ENCODE results near the gene COQ2.
"Not testable (repeated sequence)": the region's sequence is repeated elsewhere in the genome, so short reads cannot be mapped to it uniquely, and the experiment has no call there.

The COQ2 gene, protein sequence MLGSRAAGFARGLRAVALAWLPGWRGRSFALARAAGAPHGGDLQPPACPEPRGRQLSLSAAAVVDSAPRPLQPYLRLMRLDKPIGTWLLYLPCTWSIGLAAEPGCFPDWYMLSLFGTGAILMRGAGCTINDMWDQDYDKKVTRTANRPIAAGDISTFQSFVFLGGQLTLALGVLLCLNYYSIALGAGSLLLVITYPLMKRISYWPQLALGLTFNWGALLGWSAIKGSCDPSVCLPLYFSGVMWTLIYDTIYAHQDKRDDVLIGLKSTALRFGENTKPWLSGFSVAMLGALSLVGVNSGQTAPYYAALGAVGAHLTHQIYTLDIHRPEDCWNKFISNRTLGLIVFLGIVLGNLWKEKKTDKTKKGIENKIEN

DNA sequence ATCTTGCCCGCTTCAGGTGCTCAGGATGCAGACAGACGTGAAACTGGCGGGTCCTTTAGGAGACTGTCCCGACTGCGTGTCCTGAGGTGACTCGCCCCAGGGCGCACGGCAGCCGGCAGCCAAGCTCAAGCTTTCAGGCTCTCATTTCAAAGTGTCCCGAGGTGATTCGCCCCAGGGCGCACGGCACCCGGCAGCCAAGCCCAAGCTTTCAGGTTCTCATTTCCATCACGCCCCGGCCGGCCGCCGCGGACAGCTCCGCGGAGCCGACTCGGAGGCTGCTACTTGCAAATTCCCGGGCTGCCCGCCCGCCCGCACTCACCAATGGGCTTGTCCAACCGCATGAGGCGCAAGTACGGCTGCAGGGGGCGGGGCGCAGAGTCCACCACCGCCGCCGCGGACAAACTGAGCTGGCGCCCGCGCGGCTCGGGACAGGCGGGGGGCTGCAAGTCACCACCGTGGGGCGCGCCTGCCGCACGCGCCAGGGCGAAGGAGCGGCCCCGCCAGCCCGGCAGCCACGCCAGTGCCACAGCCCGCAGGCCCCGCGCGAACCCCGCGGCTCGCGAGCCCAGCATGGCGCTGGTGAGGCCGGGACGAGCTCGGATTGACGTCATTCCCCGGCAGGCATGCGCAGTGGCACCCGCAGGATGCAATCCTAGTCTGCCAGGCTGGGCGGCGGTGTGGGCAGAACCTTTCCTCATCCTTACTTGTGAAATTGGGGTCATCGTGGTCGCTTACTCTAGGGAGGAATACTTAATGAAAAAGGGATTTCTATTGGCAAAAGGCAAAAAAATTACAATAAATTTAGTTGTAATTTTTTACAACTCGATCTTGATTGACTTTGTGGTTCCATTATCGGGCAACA lies at the start of gene COQ2:
TSS of gene COQ2 (minus strand) at position 606 of the 862 bp plus-strand sequence. CDS start at position 572, 34 bp downstream.
- peak; percentile 90 to 97 for DNase-seq (ENCODE audit: low spot score in 2 of 2)
- Mint-ChIP-seq H3K4me1 (peaks cover 40% of the 10 kb centered on the region), H3K4me3 (peak within 1 kb of the TSS; percentile 92), H3K27ac (peak within 1 kb of the TSS; percentile 98), H3K36me3 (peaks cover 6% of the 10 kb centered on the region), H3K9me3 (no peaks in the 10 kb centered on the region)
- peak; percentile 94 for ATAC-seq

DNA sequence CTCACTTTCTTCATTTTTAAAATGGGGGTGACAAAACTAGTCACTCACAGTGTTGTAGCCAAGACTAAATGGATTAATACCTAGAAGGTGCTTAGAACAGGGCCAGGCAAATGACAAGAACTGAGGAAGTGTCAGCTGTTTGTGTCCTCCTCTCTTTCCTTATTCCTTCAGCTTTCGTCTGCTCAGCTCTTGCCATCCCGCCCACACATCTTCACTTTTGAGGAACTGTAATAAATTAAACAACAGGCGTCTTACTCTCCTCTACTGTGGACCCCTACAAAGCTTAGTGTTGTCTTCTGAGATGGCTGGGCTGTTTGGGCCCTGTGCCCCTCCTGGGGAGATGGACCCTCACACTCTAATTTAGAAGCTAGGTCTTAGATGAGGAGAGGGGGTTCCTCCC lies 47.4 kb upstream of the COQ2 start:
- no peaks in the 10 kb centered on the region for H3K9me3 Mint-ChIP-seq
- no peak for DNase-seq (ENCODE audit: low spot score in 2 of 2)
- no peak for ATAC-seq
- no peak overlapping the region for H3K4me3 Mint-ChIP-seq
- peaks cover 18% of the 10 kb centered on the region for H3K4me1 Mint-ChIP-seq
- peaks cover 4% of the 10 kb centered on the region for H3K36me3 Mint-ChIP-seq
- peak overlapping the region; percentile 12 for H3K27ac Mint-ChIP-seq

DNA sequence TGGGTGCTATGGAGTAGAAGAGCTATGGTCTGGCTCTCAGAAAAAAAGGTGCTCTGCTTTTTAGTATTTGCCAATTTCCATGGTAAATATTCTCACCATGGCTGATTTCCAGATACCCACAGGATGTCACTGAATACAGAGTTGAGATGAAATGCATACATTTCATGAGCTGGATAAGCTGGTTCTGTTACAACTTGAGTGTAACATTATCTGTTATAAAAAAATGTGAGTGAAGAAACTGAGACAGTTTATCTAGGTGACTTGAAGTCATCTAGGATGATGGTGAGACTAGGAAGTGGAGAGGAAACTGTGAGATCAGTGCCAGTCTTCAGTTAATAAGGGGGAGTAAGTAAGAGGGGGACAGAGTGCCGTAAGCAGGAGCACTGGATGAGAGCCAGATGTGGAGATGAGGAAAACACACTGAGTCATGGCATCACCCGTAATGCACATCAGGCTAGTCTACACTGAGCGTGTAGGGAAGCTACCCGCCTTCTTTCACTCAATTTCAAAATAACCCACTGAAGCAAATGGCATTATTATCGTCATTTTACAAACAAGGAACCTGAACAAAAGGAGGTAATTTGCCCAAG lies 45.0 kb upstream of the COQ2 start:
- no peak for DNase-seq (ENCODE audit: low spot score in 2 of 2)
- Mint-ChIP-seq H3K4me3 (no peak overlapping the region), H3K27ac (no peak overlapping the region), H3K4me1 (peaks cover 8% of the 10 kb centered on the region), H3K36me3 (peaks cover 4% of the 10 kb centered on the region), H3K9me3 (no peaks in the 10 kb centered on the region)
- no peak for ATAC-seq

DNA sequence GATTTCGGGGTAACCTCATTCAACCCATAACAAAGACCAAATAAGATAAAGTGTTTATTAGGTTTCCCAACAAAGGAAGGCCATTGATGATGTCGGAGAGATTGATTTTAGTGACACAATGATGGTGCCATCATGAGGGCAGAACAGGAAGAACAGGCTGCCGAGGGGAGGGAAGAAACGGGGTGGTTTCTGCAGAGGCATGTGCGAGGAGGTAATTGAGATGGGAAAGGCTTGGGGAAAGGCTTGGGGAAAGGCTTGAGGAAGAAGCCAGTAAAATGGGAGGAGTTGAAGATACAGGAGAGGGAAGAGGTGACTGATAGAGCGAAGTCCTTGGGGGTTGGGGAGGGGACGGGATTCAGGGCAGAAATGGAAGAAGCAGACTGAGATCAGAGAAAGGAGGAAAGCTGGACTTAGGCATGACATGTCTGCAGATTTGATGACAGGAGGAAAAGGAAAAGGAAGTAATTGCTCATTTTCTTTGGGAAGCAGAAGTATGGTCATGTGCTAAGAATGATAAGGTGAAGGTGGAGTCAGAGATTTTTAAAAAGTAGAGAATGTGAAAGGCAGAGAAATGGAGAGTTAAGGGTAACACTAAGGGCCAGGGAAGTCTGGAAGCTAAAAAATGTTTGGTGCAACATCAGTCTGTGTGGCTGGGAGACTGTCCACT lies 44.1 kb upstream of the COQ2 start:
- Mint-ChIP-seq H3K36me3 (peaks cover 4% of the 10 kb centered on the region), H3K9me3 (no peaks in the 10 kb centered on the region), H3K4me1 (peaks cover 8% of the 10 kb centered on the region), H3K27ac (no peak overlapping the region), H3K4me3 (no peak overlapping the region)
- no peak for DNase-seq (ENCODE audit: low spot score in 2 of 2)
- ATAC-seq: no peak

DNA sequence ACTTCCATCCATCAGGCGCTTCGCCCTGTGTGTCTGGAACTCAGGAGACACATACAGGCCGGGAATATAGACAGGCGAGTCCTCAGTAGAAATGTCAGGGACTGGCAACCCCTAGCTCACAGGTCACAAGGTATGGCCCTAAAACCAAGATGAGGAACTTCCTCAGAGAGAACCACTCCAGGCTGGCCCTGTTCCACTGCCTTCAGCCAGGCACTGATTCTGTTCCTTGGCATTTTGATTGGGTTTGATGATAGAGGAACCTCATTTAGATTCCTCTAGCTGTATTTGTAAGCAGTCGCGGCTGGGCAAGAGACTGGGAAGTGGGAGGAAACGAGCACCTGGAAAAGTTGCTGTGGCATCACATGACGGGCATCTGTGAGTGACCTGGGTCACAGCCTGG lies 41.9 kb upstream of the COQ2 start:
- no peaks in the 10 kb centered on the region for H3K9me3 Mint-ChIP-seq
- ATAC-seq (no peak), DNase-seq (ENCODE audit: low spot score in 2 of 2) (no peak)
- H3K36me3 Mint-ChIP-seq: peaks cover 8% of the 10 kb centered on the region
- no peak overlapping the region for H3K27ac Mint-ChIP-seq
- no peaks in the 10 kb centered on the region for H3K4me1 Mint-ChIP-seq
- H3K4me3 Mint-ChIP-seq: no peak overlapping the region

DNA sequence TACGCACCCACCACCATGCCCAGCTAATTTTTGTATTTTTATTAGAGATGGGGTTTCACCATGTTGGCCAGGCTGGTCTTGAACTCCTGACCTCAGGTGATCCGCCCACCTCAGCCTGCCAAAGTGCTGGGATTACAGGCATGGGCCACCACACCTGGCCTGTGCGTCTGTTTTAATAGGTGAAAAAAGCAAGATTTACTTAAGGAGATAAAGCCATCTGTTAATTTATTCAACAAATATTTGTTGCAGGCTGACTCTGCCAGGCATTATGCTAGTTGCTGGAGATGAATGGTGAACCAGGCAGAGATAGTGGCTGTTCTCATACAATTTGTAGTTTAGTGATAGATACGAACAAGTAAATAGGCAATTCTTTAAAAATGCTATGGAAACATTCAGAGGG lies 40.7 kb upstream of the COQ2 start:
- H3K27ac Mint-ChIP-seq; ATAC-seq; H3K36me3 Mint-ChIP-seq; H3K4me3 Mint-ChIP-seq; H3K9me3 Mint-ChIP-seq; DNase-seq (ENCODE audit: low spot score in 2 of 2); H3K4me1 Mint-ChIP-seq: not testable (repeated sequence)

DNA sequence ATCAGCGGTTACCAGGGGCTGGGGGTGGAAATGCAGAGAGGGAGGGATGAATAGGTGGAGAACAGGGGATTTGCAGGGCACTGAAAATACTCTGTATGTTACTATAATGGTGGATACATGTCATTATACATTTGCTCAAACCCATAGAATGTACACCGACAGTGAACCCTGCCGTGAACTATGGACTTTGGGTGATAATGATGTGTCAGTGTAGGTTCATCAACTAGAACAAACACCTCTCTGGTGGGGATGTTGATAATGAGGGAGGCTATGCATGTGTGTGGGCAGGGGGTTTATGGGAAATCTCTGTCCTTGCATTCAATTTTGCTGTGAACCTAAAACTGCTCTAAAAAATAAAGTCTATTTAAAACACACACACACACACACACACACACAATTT lies 38.5 kb upstream of the COQ2 start:
- Mint-ChIP-seq H3K36me3 (peaks cover 20% of the 10 kb centered on the region), H3K4me1 (peaks cover 6% of the 10 kb centered on the region), H3K9me3 (no peaks in the 10 kb centered on the region), H3K27ac (no peak overlapping the region), H3K4me3 (no peak overlapping the region)
- no peak for DNase-seq (ENCODE audit: low spot score in 2 of 2)
- ATAC-seq: no peak

DNA sequence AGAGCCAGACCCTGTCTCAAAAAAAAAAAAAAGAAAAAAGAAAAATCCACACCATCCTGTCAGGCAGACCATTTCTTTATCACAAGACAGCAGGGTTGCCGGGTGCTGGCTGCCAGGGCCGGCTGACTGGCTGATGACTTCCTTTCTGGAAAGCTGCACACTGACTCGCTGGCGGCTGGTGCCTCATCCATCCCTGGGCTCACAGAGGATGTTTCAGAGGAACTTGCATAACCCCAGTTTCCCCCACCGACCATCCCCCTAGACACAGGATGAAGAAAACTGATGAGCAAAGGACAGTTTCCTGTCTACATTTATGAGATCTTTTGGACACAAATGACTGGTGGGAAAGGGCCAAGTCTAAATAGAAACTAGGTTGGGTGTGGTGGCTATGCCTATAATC lies 36.0 kb upstream of the COQ2 start:
- peak overlapping the region; percentile 40 for H3K27ac Mint-ChIP-seq
- H3K9me3 Mint-ChIP-seq: no peaks in the 10 kb centered on the region
- peaks cover 26% of the 10 kb centered on the region for H3K36me3 Mint-ChIP-seq
- H3K4me3 Mint-ChIP-seq: no peak overlapping the region
- peaks cover 6% of the 10 kb centered on the region for H3K4me1 Mint-ChIP-seq
- ATAC-seq: peak; percentile 55
- DNase-seq (ENCODE audit: low spot score in 2 of 2): no peak

DNA sequence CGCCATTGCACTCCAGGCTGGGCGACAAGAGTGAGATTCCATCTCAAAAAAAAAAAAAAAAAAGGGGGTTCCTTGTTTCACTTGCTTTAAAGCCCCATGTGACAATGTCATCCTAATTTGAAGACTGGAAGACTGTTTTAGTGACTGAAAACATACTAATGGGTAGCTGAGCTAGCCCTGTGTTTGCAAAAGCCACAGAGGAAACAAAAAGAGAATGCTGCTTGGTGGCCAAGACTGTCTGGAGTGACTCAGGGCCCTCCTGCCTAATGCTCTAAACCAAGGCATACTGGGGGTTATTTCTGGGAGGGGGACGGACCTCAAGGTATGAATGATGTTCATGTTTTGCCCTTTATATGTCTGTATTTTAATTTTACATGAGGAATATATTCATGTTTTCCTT lies 34.1 kb upstream of the COQ2 start:
- no peak overlapping the region for H3K27ac Mint-ChIP-seq

DNA sequence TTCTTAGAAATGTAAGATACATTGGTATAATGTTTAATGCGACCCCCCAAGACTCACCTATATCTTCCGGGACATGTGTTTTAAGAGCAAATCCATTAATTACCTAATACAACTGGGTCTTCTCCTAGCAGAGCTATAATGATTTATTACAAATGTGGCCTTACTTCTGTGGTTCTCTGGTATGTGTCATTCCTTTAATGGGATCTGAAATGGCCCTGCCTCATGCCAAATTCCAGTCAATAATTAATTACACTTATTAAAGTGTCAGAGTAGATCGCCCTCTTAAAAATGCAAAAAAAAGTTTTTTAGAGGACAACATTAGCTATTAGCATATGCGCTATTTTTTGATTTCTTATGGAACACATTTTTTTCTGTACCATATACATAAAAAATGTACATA lies 33.1 kb upstream of the COQ2 start:
- H3K9me3 Mint-ChIP-seq: no peaks in the 10 kb centered on the region
- peaks cover 6% of the 10 kb centered on the region for H3K4me1 Mint-ChIP-seq
- no peak overlapping the region for H3K27ac Mint-ChIP-seq
- no peak for ATAC-seq
- peaks cover 28% of the 10 kb centered on the region for H3K36me3 Mint-ChIP-seq
- no peak overlapping the region for H3K4me3 Mint-ChIP-seq
- DNase-seq (ENCODE audit: low spot score in 2 of 2): no peak

More for the DNA sequence above, 34.1 kb upstream of the COQ2 start:
- Mint-ChIP-seq H3K4me1 (peaks cover 6% of the 10 kb centered on the region), H3K4me3 (no peak overlapping the region), H3K9me3 (no peaks in the 10 kb centered on the region), H3K36me3 (peaks cover 26% of the 10 kb centered on the region)
- DNase-seq (ENCODE audit: low spot score in 2 of 2): no peak
- no peak for ATAC-seq

DNA sequence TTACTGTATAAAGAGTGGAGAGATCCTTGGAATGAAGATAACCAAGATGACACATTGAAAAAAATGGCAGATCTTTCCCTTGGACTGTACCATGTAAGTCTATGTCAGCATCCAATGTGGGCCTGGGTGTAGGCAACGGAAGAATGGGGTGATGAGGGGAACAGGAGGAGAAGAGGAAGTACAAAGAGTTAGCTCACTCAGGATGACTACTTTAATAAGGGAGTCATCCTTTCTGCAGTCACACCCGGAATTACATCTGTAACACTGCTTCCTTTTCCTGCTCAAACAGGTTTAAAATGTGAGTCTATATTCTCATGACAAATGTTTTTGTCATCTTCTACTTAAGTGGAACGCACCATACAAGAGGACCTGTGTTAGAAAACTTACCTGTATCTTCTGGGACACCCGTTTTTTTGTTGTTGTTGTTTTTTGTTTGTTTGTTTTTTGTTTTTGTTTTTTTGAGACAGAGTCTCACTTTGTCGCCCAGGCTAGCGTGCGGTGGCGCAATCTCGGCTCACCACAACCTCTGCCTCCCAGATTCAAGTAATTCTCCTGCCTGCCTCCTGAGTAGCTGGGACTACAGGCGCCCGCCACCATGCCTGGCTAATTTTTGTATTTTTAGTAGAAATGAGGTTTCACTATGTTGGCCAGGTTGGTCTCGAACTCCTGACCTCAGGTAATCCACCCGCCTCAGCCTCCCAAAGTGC lies 32.0 kb upstream of the COQ2 start:
- Mint-ChIP-seq H3K36me3 (peaks cover 31% of the 10 kb centered on the region), H3K4me3 (no peak overlapping the region), H3K27ac (no peak overlapping the region), H3K9me3 (no peaks in the 10 kb centered on the region), H3K4me1 (peaks cover 6% of the 10 kb centered on the region)
- no peak for DNase-seq (ENCODE audit: low spot score in 2 of 2)
- ATAC-seq: no peak

DNA sequence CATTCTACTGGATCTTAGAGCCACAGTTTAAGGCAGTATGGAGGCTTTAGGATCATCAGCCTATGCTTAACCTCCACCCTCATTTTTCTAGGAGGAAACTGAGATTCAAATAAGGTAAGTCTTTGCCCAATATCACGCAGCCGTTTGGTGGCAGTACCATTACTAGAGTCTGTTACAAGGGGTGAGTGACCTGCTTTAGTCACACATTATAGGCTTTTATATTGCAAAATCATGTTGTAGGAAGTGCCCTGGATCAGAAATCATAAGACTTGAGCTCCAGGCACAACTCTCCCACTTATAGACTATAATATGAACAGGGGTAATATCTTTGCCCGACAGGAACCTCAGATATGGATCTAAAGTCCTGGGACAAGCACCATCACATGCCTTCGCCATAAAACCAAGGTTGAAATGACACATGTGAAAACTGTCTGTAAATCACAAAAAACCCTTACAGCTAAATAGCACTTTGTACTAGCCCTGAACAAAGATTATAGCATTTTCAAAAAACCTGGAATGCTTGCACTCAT lies 30.8 kb upstream of the COQ2 start:
- no peak for ATAC-seq
- DNase-seq (ENCODE audit: low spot score in 2 of 2): no peak
- Mint-ChIP-seq H3K4me3 (no peak overlapping the region), H3K36me3 (peaks cover 32% of the 10 kb centered on the region), H3K27ac (no peak overlapping the region), H3K9me3 (no peaks in the 10 kb centered on the region), H3K4me1 (no peaks in the 10 kb centered on the region)

DNA sequence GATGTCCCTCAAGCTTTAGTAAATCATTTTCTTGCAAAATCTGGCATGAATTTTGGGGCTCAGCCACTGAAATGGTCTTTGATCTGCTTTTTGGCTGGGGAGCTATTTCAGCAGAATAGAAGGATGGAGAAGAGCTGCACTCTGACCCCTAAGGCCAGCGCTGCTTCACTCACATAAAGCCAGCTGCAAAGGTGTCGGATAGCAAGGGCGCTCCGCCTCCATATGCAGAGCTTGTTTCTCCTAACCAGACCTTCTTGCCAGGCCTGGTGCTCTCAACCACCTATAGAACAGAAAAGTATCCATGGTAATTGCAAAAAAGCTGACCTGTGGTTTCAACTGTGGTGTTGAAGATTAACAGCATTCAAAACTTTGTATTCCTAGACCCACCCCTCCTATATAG lies 24.1 kb upstream of the COQ2 start:
- no peaks in the 10 kb centered on the region for H3K9me3 Mint-ChIP-seq
- no peak for ATAC-seq
- peaks cover 20% of the 10 kb centered on the region for H3K36me3 Mint-ChIP-seq

DNA sequence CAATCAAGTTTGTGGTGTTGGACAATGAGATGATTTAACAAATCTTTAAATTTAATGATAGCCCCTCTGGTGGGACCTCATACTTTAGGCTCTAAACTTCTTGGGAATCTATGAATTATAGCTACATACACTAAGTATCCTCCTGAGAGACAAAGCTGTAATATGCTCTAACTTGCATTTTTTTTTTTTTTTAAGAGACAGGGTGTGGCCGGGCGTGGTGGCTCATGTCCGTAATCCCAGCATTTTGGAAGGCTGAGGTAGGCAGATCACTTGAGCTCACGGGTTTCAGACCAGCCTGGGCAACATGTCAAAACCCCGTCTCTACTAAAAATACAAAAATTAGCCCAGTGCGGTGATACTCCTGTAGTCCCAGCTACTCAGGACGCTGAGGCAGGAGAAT lies 23.3 kb upstream of the COQ2 start:
- H3K27ac Mint-ChIP-seq: no peak overlapping the region
- no peak overlapping the region for H3K4me3 Mint-ChIP-seq
- no peaks in the 10 kb centered on the region for H3K4me1 Mint-ChIP-seq
- DNase-seq (ENCODE audit: low spot score in 2 of 2) (no peak), ATAC-seq (no peak)
- peaks cover 20% of the 10 kb centered on the region for H3K36me3 Mint-ChIP-seq
- no peaks in the 10 kb centered on the region for H3K9me3 Mint-ChIP-seq

More for the DNA sequence above, 24.1 kb upstream of the COQ2 start:
- Mint-ChIP-seq H3K27ac (no peak overlapping the region), H3K4me1 (no peaks in the 10 kb centered on the region), H3K4me3 (no peak overlapping the region)
- no peak for DNase-seq (ENCODE audit: low spot score in 2 of 2)
